ENCODE data around the gene MCTP1. TPM values are rescaled to one million over a fixed set of nuclear protein-coding genes. Genes with fewer than 3 reads are reported as not detected.

MCTP1 gene
- total and polyA plus RNA-seq, 9 of the 15 experiments (the other 6 are each of a cell fraction or from before 2014, with no cell fraction given) = 0.04 to 0.93 (median 0.06) TPM; not detected in 4

DNA sequence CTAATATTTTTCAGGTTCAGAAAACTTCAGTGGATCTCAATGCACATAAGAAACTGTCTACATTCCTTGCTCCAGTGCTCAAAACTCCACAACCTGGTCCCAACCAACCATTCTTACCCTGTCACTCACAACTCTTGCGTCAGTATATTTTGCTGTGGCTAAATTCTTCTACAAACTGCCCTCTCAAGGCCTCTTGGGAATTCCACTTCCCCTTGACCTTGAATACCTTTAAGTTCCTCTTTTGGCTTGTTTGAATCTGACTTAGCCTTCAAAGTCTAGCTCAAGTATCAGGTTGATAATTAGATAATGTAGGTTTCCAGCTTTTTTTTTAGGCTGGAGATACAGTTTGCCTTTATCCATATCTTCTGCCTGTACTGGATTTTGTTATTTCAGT is 538.2 kb downstream of the MCTP1 start (continued):
- TF ChIP-seq, protein P1, sequence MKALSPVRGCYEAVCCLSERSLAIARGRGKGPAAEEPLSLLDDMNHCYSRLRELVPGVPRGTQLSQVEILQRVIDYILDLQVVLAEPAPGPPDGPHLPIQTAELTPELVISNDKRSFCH (CRISPR knock-in tag; IDR thresholded peaks at IDR 0.05) = no peak
- TF ChIP-seq, protein P1 (tag; IDR thresholded peaks at IDR 0.05) = no peak
- TF ChIP-seq ATF7 (IDR thresholded peaks at IDR 0.05) (peak; percentile 52; the same call in 1 of the 2 replicates), PML (IDR thresholded peaks at IDR 0.05; ENCODE audit: low read length) (no peak), TAF9B (IDR thresholded peaks at IDR 0.05; ENCODE audit: partially characterized antibody) (no peak), SPI1 (IDR thresholded peaks at IDR 0.05; ENCODE audit: borderline replicate concordance, low read depth, low read length) (peak; percentile 83; the same call in 1 of the 2 replicates), MEIS2 (IDR thresholded peaks at IDR 0.05; ENCODE audit: partially characterized antibody) (peak; percentile 69), ZEB2 (IDR thresholded peaks at IDR 0.05) (0 out of 2 replicates have a peak, but pooled peaks have one; percentile 27), PPARD (CRISPR knock-in tag; IDR thresholded peaks at IDR 0.05) (no peak), ZNF79 (CRISPR knock-in tag; IDR thresholded peaks at IDR 0.05; ENCODE audit: low read depth) (no peak), ESRRA (IDR thresholded peaks at IDR 0.05; ENCODE audit: borderline replicate concordance, low read depth) (peak; percentile 92), OTX1 (CRISPR knock-in tag; IDR thresholded peaks at IDR 0.05) (no peak), ZNF384 (IDR thresholded peaks at IDR 0.05; ENCODE audit: low read depth, low read length) (no peak), EP300 (IDR thresholded peaks at IDR 0.05; ENCODE audit: low read length) (peak; percentile 21; the same call in 1 of the 2 replicates), SRSF7 (optimal IDR thresholded peaks at IDR 0.05; ENCODE audit: low read depth, low read length) (no peak), CEBPB (tag; IDR thresholded peaks at IDR 0.05) (peak; percentile 66), GABPA (tag; conservative IDR thresholded peaks at IDR 0.05; ENCODE audit: low read depth) (peak; percentile 34; the same call in 1 of the 2 replicates)
- TF ChIP-seq, protein P2, sequence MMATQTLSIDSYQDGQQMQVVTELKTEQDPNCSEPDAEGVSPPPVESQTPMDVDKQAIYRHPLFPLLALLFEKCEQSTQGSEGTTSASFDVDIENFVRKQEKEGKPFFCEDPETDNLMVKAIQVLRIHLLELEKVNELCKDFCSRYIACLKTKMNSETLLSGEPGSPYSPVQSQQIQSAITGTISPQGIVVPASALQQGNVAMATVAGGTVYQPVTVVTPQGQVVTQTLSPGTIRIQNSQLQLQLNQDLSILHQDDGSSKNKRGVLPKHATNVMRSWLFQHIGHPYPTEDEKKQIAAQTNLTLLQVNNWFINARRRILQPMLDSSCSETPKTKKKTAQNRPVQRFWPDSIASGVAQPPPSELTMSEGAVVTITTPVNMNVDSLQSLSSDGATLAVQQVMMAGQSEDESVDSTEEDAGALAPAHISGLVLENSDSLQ (IDR thresholded peaks at IDR 0.05) = peak; percentile 96
- TF ChIP-seq, protein P3, sequence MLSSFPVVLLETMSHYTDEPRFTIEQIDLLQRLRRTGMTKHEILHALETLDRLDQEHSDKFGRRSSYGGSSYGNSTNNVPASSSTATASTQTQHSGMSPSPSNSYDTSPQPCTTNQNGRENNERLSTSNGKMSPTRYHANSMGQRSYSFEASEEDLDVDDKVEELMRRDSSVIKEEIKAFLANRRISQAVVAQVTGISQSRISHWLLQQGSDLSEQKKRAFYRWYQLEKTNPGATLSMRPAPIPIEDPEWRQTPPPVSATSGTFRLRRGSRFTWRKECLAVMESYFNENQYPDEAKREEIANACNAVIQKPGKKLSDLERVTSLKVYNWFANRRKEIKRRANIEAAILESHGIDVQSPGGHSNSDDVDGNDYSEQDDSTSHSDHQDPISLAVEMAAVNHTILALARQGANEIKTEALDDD (IDR thresholded peaks at IDR 0.05) = no peak
- TF ChIP-seq, protein P4, sequence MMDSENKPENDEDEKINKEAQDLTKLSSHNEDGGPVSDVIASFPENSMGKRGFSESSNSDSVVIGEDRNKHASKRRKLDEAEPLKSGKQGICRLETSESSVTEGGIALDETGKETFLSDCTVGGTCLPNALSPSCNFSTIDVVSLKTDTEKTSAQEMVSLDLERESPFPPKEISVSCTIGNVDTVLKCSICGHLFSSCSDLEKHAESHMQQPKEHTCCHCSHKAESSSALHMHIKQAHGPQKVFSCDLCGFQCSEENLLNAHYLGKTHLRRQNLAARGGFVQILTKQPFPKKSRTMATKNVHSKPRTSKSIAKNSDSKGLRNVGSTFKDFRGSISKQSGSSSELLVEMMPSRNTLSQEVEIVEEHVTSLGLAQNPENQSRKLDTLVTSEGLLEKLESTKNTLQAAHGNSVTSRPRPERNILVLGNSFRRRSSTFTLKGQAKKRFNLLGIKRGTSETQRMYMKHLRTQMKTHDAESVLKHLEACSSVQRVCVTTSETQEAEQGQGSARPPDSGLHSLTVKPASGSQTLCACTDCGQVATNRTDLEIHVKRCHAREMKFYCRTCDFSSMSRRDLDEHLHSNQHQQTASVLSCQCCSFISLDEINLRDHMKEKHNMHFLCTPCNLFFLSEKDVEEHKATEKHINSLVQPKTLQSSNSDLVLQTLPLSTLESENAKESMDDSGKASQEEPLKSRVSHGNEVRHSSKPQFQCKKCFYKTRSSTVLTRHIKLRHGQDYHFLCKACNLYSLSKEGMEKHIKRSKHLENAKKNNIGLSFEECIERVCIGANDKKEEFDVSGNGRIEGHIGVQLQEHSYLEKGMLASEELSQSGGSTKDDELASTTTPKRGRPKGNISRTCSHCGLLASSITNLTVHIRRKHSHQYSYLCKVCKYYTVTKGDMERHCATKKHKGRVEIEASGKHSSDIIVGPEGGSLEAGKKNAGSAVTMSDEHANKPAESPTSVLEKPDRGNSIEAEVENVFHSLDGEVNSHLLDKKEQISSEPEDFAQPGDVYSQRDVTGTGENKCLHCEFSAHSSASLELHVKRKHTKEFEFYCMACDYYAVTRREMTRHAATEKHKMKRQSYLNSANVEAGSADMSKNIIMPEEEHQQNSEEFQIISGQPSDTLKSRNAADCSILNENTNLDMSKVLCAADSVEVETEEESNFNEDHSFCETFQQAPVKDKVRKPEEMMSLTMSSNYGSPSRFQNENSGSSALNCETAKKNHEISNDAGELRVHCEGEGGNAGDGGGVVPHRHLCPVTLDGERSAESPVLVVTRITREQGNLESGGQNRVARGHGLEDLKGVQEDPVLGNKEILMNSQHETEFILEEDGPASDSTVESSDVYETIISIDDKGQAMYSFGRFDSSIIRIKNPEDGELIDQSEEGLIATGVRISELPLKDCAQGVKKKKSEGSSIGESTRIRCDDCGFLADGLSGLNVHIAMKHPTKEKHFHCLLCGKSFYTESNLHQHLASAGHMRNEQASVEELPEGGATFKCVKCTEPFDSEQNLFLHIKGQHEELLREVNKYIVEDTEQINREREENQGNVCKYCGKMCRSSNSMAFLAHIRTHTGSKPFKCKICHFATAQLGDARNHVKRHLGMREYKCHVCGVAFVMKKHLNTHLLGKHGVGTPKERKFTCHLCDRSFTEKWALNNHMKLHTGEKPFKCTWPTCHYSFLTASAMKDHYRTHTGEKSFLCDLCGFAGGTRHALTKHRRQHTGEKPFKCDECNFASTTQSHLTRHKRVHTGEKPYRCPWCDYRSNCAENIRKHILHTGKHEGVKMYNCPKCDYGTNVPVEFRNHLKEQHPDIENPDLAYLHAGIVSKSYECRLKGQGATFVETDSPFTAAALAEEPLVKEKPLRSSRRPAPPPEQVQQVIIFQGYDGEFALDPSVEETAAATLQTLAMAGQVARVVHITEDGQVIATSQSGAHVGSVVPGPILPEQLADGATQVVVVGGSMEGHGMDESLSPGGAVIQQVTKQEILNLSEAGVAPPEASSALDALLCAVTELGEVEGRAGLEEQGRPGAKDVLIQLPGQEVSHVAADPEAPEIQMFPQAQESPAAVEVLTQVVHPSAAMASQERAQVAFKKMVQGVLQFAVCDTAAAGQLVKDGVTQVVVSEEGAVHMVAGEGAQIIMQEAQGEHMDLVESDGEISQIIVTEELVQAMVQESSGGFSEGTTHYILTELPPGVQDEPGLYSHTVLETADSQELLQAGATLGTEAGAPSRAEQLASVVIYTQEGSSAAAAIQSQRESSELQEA (IDR thresholded peaks at IDR 0.05; ENCODE audit: low read depth) = no peak
